Measurements from ENCODE around the gene PNPLA4.

The PNPLA4 gene

DNA sequence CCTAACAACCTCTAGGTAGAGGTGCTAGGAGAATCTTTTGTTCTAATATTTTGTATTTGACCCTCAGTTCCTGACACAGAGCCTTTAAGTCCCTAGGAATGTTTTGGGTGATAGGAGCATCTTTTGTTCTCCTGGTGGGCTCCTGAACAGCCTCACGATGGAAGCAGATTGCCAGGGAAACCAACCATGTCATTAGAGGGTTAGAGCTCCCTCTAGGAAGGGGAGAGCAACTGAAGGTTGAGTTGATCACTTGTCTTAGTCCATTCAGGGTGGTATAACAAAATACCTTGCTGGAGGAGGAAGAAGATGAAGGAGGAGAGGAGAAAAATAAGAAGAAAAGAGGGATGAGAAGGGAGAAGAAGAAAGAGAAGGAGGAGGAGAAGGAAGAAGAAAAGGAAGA is 75.0 kb downstream of the PNPLA4 start:
- DNase-seq = no peak

Data from stimulated activated CD4-positive, alpha-beta T cell treated with anti-CD3 and anti-CD28 coated beads, Interleukin-2, amount 100 ng/mL, for 24 hours (primary cell).